NCI-H460 (cell line): ENCODE results near the gene SEMA6A. TPM values are rescaled to one million over a fixed set of nuclear protein-coding genes. Genes with fewer than 3 reads are reported as not detected.

Source experiments
- DNase-seq: peaks from one replicate; pipeline ENCODE4 v3.0.0-alpha.2; 2016; ENCODE audit warnings: low read depth; ENCODE audit errors: extremely low read depth
- total RNA-seq: library from RNA; depleted of rRNA; stranded (reverse); fragments of >200 nt; shearing (Covaris generic); gene quantifications from 2 replicates; pipeline ENCODE4 v1.2.3, GENCODE V29; 2014

Gene SEMA6A
- total RNA-seq, 1 experiment from 2014 or later = 0.94 TPM

DNA sequence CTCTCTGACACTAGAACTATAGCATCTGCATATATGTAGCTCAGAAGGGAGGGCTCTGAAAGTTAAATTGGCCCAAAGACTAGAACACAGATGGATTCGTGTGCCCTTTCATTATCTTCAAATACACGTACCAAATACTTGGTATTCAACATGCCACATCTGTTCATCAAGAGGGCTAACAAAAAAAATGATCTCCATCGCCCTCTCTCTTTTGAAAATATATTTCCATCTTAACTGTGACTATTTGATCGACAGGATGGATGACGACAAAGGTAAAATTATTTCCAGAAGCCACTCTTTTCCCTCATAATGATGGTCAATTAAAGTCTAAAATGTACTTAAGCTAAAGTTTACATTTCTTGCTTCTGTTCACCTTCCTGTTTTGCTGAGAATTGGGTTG lies 77.0 kb downstream of the SEMA6A start:
- no peak for DNase-seq

DNA sequence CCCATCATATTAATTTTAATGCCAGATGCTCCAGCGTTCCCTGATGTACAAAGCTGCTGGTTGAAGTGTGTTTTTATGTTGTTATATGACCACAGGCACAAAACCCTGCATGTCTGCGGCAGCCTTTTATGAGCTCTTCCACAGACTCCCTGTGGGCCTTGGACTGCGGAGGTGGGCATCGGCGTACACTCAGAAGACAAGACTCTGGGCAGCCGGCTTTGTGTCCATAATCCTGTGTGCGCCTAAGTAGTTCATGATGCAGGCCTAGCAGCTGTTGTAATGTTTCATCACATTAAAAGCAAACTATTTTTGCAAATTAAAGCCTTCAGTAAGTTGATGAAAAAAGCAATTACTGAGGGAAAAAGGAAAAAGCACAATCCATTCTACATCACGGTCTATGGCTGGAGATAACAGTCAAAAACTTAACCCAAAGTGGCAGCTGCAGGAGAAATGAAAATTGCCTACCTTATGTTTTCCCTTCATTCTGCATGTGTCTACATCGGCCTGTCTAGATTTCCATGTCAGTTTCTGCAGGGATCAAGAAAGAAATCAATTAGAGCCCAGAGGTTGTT lies 78.8 kb downstream of the SEMA6A start:
- no peak for DNase-seq

DNA sequence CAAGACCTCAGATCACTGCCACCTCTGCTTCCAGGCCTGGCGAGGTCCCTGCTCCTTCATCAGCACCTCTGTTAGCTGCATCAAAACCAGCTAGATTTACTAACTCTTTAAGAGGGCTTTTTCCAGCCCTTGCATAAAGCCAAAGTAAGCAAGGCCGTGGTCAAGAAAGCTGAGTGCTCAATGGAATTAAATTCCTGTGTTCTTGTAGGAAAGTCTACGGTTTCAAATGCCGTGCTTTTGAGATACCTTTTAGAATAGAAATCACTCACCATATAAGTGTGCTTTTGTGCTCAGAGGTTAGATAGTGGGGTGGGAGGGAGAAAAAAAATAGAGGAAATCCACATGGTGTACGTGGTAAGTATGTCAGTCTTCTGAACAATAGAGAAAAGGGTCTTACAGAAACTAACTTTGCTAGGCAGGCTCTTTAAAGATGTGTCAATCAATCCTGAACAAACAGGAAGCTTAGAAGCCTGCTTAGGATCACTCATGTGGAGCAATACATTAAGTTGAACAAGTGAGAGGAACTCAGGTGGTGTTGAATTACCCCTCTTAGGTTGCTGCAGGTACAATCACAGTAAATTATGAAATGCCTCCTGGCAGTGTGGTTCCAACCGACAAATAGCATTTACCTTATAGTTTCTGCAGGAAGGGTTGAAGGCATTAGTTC lies 79.7 kb downstream of the SEMA6A start:
- DNase-seq = no peak

DNA sequence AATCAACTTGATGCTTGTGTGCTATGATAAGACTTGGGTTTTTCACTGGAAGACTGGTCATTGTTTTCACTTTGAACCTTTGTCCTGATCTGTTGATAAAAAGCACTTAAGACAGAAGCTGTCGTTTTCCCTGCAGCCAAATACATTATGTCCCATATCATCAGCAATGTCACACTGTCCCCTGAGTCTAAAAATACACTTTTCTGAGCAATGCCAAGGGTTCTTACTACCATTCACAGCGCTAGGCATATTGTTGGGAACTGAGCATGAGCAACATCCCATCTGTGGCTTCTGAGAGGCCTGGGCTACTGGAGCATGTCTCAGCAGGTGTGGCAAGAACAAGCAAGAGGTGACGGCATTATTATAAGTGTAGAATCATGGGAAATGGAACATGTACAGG lies 81.8 kb downstream of the SEMA6A start:
- no peak for DNase-seq

DNA sequence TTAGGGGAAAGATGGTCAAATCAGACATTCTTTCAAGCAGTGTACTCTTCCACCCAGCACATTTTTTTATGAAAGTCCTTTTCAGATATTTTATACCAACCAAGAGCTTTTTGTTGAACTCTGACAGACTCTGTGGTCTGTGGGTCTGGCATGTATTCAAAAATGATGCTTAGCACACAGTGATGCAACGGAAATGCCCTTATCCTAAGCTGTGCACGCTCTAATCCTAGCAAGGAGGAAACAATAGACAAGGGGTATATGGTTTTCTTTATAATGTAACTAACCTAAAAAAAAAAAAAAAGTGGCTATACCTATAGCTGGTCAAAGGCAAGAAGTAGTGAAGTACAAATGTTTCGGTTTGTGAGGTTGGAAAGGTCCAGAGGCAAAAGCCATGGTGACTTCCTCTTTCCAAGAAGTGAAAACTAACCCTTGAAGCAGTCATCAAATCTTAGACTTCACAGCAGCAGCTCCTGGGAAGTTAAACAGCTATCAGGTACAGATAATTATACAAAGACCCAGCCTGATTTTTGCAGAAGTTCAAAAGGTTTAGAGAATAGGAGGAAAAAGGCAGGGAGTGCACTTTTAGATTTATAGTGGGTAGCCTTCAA lies 82.5 kb downstream of the SEMA6A start:
- no peak for DNase-seq

DNA sequence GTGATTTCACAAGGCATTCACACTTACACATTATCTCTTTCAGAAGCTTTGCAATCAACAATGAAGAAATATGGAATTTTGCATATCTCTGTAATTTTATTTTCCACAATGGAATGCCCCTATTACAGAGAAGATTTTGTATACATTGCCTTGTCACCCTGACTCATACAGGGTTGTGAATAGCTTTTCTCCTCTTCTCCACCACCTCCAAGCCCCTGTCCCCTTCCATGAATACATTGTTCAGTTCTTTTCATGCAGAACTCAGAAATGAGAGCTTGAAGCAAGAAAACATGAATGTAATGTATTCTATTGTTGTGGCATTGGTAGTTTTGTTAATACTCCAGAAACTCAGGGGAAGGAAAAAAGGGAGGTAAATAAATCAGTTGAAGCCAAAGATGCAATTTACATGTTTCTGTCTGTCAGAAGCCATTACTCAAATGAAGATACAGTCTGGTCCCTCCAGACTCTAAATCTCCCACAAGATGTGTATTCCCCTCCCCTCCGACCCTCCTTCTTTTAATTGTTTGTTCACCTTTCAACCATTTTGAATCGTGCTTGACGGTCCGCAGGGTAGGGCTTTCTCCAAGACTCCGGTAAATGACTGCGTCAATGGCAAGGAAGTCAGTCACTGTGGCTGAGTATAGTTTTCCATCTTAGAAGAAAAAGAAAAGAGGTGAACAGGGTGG lies 86.1 kb downstream of the SEMA6A start:
- peak; percentile 4 for DNase-seq

DNA sequence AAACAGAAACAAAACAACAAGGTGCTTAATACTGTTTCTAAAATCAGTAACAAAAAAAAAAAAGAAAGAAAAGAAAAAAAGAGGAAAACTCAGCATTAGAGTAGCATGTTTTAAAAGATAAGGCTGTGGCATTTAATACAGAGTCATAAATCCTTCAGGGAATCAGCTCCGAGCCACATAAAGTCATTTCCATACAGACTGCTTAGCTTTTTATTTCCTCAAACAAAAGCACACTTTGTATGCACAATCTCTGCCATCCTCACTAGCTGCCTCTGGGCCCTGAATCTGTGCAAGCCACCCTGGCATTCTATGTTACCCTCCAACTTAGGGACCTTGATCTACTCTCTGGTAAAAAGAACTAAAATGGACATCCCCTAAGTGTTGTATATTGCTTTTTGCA lies 87.6 kb downstream of the SEMA6A start:
- no peak for DNase-seq

DNA sequence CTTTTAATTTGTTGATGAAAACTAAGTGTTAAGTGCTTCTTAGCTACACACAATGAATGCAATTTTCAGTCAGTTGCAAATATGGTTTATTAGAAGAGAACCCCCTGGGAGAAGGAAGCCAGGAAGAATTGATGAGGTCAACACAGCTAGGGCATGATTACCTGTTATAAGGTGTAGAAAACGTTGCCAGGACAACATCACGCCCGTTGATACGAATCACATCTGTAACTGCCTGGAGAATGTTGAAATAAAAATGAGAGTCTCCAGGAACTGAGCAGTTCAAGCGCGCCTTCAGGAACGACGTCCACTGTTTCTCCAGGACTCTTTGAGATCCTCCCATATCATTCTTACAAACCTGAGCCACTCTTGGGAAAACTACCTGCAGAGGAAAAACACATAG lies 88.0 kb downstream of the SEMA6A start:
- no peak for DNase-seq

DNA sequence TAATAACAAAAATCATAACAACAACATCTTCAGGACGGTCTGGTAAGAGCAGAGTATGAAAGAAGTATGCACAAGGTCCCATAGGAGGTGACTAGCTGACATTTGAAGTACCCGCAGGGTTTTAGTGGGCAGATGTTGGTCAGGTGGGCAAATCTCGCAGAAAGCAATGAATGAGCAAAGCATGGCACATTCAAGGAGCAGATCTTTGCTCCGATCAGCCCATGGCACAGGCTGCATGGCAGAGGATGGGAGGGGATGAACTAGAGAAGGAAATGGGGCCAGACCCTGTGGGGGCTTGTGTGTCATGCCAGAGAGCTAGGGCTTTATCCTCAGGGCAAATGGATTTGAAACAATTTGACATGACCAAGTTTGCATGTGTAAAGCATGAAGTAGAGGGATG lies 90.0 kb downstream of the SEMA6A start:
- no peak for DNase-seq

DNA sequence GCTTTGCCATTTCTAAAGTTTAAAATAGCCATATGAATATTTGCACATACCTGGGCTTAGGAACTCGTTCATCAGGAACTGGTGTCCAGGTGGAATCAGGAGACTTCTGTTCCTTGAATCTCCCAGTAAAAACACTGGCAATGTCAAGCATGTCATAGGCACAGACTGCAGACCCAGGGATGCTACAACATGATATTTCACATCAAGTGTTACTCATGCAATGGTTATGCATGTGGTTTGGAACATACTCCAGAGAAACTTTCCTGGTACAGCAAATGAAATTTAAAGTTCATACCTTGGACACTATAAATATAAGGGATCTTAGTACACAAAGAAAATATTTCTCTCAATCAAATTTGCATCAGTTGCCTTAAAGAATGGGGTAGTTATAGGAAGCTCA lies 92.2 kb downstream of the SEMA6A start:
- no peak for DNase-seq

DNA sequence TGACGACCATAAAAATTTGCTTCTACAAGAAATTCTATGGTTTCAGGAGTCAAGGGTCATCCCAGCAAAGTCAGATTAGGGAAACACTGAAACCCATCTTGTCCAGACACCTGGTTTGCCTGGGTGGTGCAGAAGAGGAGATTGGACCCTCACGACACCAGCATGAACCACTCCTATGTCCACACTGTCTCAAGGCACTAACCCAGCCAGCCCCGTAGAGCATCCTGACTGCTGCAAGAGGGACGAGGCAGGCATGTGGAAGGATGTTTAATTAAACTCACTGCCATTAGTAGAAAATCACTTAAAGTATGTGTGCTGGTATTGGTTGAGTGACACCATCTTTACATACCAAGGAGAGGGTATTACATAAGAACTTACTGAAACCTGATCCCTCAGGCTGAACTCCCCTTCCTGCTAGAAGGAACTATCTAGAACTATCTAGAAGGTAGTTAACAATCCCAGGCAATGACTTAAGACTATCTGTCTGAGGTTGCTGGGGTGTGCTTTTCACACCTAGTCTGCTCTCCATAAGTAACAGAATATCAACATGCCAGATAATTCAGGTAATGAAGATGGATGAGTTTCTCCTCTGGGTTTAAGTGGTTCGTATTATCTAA lies 93.6 kb downstream of the SEMA6A start:
- DNase-seq = no peak

DNA sequence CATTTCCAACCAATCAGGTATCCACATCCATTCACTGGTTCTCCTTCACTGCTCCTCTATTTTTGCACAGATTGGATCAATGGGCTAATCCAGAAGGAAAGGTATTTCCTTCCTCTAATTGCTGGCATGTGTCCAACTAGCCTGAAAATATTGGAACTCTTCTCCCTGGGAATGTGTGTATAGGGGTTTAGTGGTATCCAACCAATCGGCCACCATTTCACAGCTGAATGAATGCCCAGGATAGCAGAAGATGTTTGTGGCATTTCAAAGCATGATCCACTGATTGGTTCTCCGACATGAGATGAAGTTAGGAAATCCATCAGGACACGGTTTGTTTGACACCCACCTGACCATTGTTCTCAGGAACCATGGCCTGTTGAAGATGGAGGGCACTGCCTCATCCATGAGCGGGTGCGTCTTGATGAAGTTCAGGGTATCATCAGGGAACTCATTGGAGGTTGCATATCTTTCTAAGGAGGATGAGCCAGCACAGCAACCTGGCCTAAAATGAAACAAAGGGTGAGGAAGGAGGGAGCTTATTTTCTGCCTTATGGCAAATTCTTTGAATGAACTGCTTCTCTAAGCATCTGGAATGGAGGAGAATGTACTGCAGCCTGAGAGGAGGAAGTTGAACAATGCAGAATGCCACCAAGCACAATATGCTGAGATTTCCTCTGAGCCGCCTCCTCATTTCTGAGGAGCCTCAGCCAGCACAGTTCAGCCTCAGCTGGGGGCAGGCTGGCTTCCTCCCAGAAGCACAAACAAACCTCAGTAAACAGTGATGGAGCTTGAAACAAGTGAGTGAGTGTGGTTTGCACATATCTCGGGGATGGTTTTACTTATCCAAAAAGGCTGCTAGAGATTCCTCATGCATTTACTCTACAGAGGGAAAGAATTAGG lies 94.6 kb downstream of the SEMA6A start:
- no peak for DNase-seq

DNA sequence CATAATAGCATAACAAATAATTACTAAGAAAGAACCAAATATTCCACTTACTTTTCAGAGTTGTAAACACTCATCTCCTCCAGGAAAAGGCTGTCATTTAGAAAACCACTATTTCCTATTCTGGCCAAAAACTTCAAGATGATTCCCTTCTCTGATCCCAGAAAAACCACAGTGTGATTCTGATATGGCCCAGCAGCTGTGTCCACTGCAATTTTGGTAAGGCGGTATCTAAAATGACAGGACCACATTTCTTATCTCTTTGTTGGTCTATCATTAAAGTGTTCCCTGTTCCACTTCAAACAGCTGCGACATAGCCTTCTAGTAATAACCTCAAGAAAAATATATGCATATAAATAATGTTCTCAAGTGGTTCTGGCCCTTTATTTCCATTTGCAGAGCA lies 96.1 kb downstream of the SEMA6A start:
- DNase-seq = no peak

DNA sequence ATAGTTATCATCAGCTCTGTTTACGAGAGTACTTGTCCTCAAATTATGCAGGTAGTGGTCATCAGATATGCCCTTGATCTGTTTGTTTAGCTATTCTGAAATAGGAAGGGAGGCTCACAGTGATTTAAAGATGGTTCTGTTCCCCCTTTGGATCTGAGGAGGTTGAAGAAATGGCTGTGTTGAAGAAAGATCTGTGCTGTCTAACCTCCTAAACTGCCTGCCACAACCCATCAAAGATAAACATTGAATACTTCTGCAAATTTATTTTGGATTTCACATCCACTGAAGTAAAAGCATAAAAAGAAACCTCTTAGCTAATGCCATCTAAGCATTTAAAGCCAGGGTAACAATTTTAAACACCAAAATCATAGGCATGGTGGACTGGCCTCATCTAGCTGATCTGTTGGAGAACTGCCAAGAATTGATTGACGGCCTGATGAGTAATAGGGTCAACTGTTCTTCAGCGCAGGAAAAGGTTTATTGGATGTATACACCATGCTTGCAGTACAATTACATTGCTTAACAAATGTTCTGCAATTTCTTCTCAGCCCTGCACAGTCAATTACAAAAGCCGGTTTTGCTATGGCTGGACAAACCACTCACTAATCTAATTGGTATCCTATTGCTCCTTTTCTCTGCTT lies 97.6 kb downstream of the SEMA6A start:
- DNase-seq = no peak

DNA sequence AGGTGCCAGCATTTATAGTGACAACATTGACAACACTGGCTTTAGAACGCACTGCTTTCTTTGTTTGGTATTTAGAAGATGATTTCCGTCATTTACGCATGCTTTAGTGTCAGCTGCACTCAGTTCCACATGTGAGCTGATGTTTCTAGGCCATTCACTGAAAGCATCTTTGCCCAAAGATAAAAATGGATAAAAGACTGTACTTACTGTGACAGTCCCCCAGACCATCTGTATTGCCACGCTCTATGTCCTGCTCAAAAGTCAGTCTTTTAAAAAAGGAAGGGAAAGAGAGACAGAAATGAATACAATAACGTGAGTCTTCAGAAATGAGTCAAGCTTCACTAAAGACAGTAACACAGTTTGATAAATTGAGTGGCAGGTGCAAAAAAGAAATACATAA lies 99.3 kb downstream of the SEMA6A start:
- no peak for DNase-seq

DNA sequence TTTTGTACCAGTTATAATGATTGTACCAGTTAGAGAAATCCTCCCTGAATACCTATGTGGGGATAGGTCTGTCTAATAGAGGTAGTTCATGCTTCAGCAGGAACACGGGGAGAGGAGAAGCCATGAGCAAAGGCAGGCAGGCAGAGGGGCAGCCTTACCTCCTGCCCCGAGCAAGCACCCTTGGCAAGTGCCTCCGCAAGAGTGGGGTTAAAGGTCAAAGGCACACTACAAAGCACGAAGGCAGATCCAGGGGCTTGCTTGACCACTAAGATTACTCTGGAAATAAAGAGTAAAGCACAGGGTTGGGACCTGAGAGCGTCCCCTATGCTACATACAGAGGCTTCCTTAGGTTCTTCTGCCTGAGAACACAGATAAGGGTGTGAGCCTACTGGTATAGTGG lies 100.9 kb downstream of the SEMA6A start:
- DNase-seq = no peak

DNA sequence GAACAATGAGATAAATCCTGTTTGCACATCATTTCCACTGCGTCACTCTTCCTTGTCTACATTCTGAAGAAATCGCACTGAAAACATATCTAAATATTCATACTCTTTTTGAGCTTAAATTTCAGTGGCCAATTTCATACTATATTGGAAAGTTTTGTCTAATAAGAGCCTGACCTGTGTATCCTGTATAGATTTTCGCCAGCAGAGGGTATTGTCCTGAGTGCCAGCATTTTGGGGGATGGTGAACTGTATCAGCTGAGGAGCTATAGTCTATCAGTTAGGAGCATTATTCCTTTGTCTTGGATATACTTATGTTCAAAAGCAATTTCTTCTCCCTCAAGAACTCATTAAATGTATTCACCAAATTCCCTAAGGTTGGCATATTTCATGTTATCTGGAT lies 102.3 kb downstream of the SEMA6A start:
- DNase-seq = no peak

DNA sequence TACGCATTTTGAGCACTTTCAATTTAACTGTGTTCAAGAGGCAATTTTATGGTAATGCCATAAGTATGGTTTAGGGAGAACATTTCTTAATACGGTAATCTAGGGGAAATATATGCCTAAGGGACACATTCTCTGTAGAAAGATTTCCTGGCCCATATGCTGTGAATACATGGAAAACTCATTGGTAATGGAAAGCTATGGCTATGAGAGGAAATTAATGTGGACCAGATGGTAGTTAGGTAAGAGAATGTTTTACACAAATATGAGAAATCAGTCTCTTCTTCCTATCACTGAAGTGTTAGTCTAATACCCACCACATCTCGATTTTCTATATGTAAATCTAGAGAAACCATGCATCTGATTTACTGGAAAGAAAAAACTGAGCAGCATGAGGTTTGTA lies 105.0 kb downstream of the SEMA6A start:
- no peak for DNase-seq

DNA sequence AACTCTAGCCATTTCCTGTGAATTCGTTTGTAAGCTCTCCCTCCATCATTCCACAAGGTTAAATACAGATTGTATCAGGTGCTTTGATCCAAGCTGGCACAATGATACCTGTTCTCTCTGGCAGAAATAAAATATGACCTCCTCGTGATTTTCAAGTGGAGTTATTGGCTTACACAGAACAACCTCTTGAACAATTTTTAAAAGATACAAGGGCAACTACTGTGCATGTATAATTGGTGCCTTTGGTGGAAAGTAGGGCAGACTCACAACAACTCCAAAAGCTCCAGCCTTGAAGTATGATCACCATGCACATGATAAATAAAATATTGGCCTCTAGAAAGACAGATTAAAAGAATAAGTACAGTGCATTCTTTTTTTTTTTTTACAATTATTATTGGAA lies 106.0 kb downstream of the SEMA6A start:
- no peak for DNase-seq

DNA sequence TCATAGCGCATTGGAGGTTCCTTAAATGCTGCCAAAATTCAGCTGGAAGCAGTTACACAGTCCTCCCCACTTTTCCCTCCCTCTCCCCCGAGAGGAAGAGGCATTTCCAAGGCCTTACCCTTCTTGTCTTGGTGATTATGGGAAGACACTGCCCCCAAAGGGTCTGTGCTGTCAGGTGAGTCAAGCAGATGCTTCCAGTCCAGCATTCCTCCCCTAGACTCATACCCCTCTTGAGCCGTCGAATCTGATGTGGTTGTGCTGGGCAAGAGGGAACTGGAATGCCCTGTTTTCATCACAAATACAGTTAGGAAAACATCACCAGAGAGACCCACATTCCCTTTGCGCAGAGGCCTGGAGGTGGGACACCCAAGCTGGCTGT lies 107.2 kb downstream of the SEMA6A start:
- DNase-seq = no peak
